Suppressor macrophage treated with lipopolysaccharide for 1 hour (primary cell): ENCODE data around the gene CGNL1.
A peak's percentile ranks its signal among the peaks of the same experiment; 100 is the strongest.

Source experiments
- DNase-seq, 3 donors: peaks; one replicate each; pipeline ENCODE4 v3.0.0-alpha.2; 2020 to 2022

Gene CGNL1

GRCh38 chr15:57532731-57533447 is 156.6 kb downstream of the CGNL1 start:
- DNase-seq: peak; percentile 50 to 70 (median 58)

GRCh38 chr15:57533448-57533799 is 157.1 kb downstream of the CGNL1 start:
- DNase-seq: no peak

GRCh38 chr15:57534281-57534680 is 158.0 kb downstream of the CGNL1 start:
- DNase-seq: no peak

- DNase-seq: peak in 2 of 3 donors; percentile 25 to 32
Measured at GRCh38 chr15:57537072-57537471, 160.8 kb downstream of the CGNL1 start.

GRCh38 chr15:57537488-57538264 is 161.4 kb downstream of the CGNL1 start:
- no peak for DNase-seq

GRCh38 chr15:57538265-57538529 is 161.9 kb downstream of the CGNL1 start:
- no peak for DNase-seq

- DNase-seq: no peak
Measured at GRCh38 chr15:57538821-57539220, 162.5 kb downstream of the CGNL1 start.

GRCh38 chr15:57540211-57540610 is 163.9 kb downstream of the CGNL1 start:
- DNase-seq: peak; percentile 56 to 74 (median 65)

- DNase-seq: peak; percentile 32 to 49 (median 33)
Measured at GRCh38 chr15:57540736-57541135, 164.4 kb downstream of the CGNL1 start.

- no peak for DNase-seq
Measured at GRCh38 chr15:57541271-57541670, 165.0 kb downstream of the CGNL1 start.

- DNase-seq: peak; percentile 63 to 80 (median 77)
Measured at GRCh38 chr15:57541805-57542504, 165.7 kb downstream of the CGNL1 start.

- DNase-seq: no peak
Measured at GRCh38 chr15:57542505-57542817, 166.2 kb downstream of the CGNL1 start.

GRCh38 chr15:57544848-57545480 is 168.7 kb downstream of the CGNL1 start:
- no peak for DNase-seq

GRCh38 chr15:57545995-57546394 is 169.7 kb downstream of the CGNL1 start:
- no peak for DNase-seq

GRCh38 chr15:57547243-57547755 is 171.0 kb downstream of the CGNL1 start:
- no peak for DNase-seq

- no peak for DNase-seq
Measured at GRCh38 chr15:57548351-57548750, 172.0 kb downstream of the CGNL1 start.

GRCh38 chr15:57548835-57549234 is 172.5 kb downstream of the CGNL1 start:
- DNase-seq: no peak

- DNase-seq: no peak
Measured at GRCh38 chr15:57549935-57550334, 173.6 kb downstream of the CGNL1 start.

- no peak for DNase-seq
Measured at GRCh38 chr15:57550640-57551039, 174.3 kb downstream of the CGNL1 start.

- no peak for DNase-seq
Measured at GRCh38 chr15:57551715-57552677, 175.7 kb downstream of the CGNL1 start.

- DNase-seq: no peak
Measured at GRCh38 chr15:57552678-57553334, 176.5 kb downstream of the CGNL1 start.

- no peak for DNase-seq
Measured at GRCh38 chr15:57553526-57553925, 177.2 kb downstream of the CGNL1 start.
